HEK293 (cell line): ENCODE results near the gene SNRPF.

ENCODE experiments used
- CTCF ChIA-PET: fragments of 350-600 bp; formaldehyde crosslinking; extraction: SDS; loops from one replicate; lab custom pipeline; 2021; ENCODE audit warnings: antibody characterized with exemption; lab: Yijun Ruan, JAX
- POLR2A ChIA-PET: fragments of 300-600 bp; formaldehyde crosslinking; extraction: SDS; loops from one replicate; lab custom pipeline; 2020; ENCODE audit warnings: antibody characterized with exemption, inconsistent platforms; lab: Yijun Ruan, JAX
- H3K27ac ChIP-seq: fragments of 200-500 bp; sonication (Bioruptor generic); 2 replicates; pipeline ENCODE4 v1.5.1; 2014; ENCODE audit warnings: low read depth, low read length, control low read depth, inconsistent platforms; ENCODE audit errors: extremely low read depth
- H3K36me3 ChIP-seq, 2 experiments: fragments of 200-500 bp in 1 of 2; sonication (Bioruptor generic) in 1 of 2; 1 replicate in 1 of 2; 2 replicates in 1 of 2; pipeline ENCODE4 v1.5.1; 2014 to 2017; ENCODE audit warnings: inconsistent platforms in 2 of 2, low read length in 2 of 2; ENCODE audit not compliant: control insufficient read depth in 2 of 2, insufficient read depth in 1 of 2
- H3K4me1 ChIP-seq: fragments of 200-500 bp; sonication (Bioruptor generic); 2 replicates; pipeline ENCODE4 v1.5.1; 2014; ENCODE audit warnings: mild to moderate bottlenecking, low read length, inconsistent platforms; ENCODE audit not compliant: control insufficient read depth, insufficient read depth
- H3K4me3 ChIP-seq: 2 replicates; pipeline ENCODE4 v1.5.1; 2011; ENCODE audit warnings: low read depth, mild to moderate bottlenecking, control low read depth, low read length, moderate library complexity
- H3K9me3 ChIP-seq: fragments of 200-500 bp; sonication (Bioruptor generic); 2 replicates; pipeline ENCODE4 v1.5.1; 2014; ENCODE audit warnings: low read depth, low read length, inconsistent platforms; ENCODE audit not compliant: control insufficient read depth, insufficient read depth
- BCL11A ChIP-seq: fragments of 450-650 bp; formaldehyde crosslinking; IDR thresholded peaks from 2 replicates; pipeline ENCODE4 v1.5.1; 2016; ENCODE audit warnings: low read depth, missing biosample characterization, missing genetic modification characterization
- CTCF ChIP-seq: fragments of 450-650 bp; formaldehyde crosslinking; IDR thresholded peaks from 2 replicates; pipeline ENCODE4 v1.5.1; 2016; ENCODE audit warnings: missing biosample characterization, missing genetic modification characterization
- HIC1 ChIP-seq: fragments of 450-650 bp; formaldehyde crosslinking; IDR thresholded peaks from 2 replicates; pipeline ENCODE4 v1.5.1; 2016; ENCODE audit warnings: missing biosample characterization, missing genetic modification characterization
- HOXD13 ChIP-seq: sonication (generic); formaldehyde crosslinking; IDR thresholded peaks from 2 replicates; pipeline ENCODE4 v1.8.0; 2022; ENCODE audit warnings: missing genetic modification reagents, borderline replicate concordance
- IKZF3 ChIP-seq: fragments of 450-650 bp; IDR thresholded peaks from 2 replicates; pipeline ENCODE4 v1.5.0; 2018; ENCODE audit warnings: missing biosample characterization, mild to moderate bottlenecking, missing genetic modification characterization, moderate library complexity
- KLF1 ChIP-seq: fragments of 450-650 bp; formaldehyde crosslinking; IDR thresholded peaks from 2 replicates; pipeline ENCODE4 v1.5.1; 2016; ENCODE audit warnings: missing biosample characterization, missing genetic modification characterization
- PRDM6 ChIP-seq: fragments of 450-650 bp; formaldehyde crosslinking; IDR thresholded peaks from 2 replicates; pipeline ENCODE4 v1.5.1; 2017; ENCODE audit warnings: missing biosample characterization, missing genetic modification characterization
- YY2 ChIP-seq: fragments of 450-650 bp; formaldehyde crosslinking; IDR thresholded peaks from 2 replicates; pipeline ENCODE4 v1.5.1; 2016; ENCODE audit warnings: missing biosample characterization, missing genetic modification characterization
- ZNF10 ChIP-seq: fragments of 450-650 bp; formaldehyde crosslinking; IDR thresholded peaks from 2 replicates; pipeline ENCODE4 v1.5.1; 2017; ENCODE audit warnings: missing biosample characterization, missing genetic modification characterization
- ZNF132 ChIP-seq: fragments of 450-650 bp; formaldehyde crosslinking; IDR thresholded peaks from 2 replicates; pipeline ENCODE4 v1.5.1; 2017; ENCODE audit warnings: missing biosample characterization, missing genetic modification characterization, borderline replicate concordance
- ZNF146 ChIP-seq: fragments of 450-650 bp; formaldehyde crosslinking; IDR thresholded peaks from 2 replicates; pipeline ENCODE4 v1.5.1; 2016; ENCODE audit warnings: missing biosample characterization, missing genetic modification characterization
- ZNF19 ChIP-seq: fragments of 450-650 bp; formaldehyde crosslinking; IDR thresholded peaks from 2 replicates; pipeline ENCODE4; 2016; ENCODE audit warnings: missing biosample characterization, missing genetic modification characterization, low read depth
- ZNF211 ChIP-seq: fragments of 450-650 bp; formaldehyde crosslinking; IDR thresholded peaks from 2 replicates; pipeline ENCODE4 v1.5.1; 2016; ENCODE audit warnings: low read depth, missing biosample characterization, missing genetic modification characterization
- ZNF311 ChIP-seq: fragments of 450-650 bp; formaldehyde crosslinking; IDR thresholded peaks from 2 replicates; pipeline ENCODE4 v1.5.1; 2017; ENCODE audit warnings: missing biosample characterization, missing genetic modification characterization, borderline replicate concordance
- ZNF416 ChIP-seq: fragments of 450-650 bp; formaldehyde crosslinking; IDR thresholded peaks from 2 replicates; pipeline ENCODE4 v1.5.1; 2016; ENCODE audit warnings: missing biosample characterization, missing genetic modification characterization
- ZNF626 ChIP-seq: fragments of 450-650 bp; sonication (Bioruptor Pico); formaldehyde crosslinking; IDR thresholded peaks from 2 replicates; pipeline ENCODE4 v1.5.1; 2018; ENCODE audit warnings: missing biosample characterization, missing genetic modification characterization, inconsistent platforms
- ZNF639 ChIP-seq: fragments of 450-650 bp; formaldehyde crosslinking; IDR thresholded peaks from 2 replicates; pipeline ENCODE4 v1.5.1; 2016; ENCODE audit warnings: missing biosample characterization, missing genetic modification characterization
- ZNF654 ChIP-seq: fragments of 450-650 bp; formaldehyde crosslinking; IDR thresholded peaks from 2 replicates; pipeline ENCODE4 v1.5.1; 2016; ENCODE audit warnings: low read depth, missing biosample characterization, missing genetic modification characterization
- ZNF660 ChIP-seq: fragments of 450-650 bp; IDR thresholded peaks from 2 replicates; pipeline ENCODE4 v1.5.1; 2018; ENCODE audit warnings: missing biosample characterization, mild to moderate bottlenecking, missing genetic modification characterization
- ZNF830 ChIP-seq: fragments of 450-650 bp; IDR thresholded peaks from 2 replicates; pipeline ENCODE4 v1.5.0; 2018; ENCODE audit warnings: missing biosample characterization, missing genetic modification characterization, low read depth, mild to moderate bottlenecking, moderate library complexity

The SNRPF gene

GRCh38 chr12:95820096-95820703, 38.6 kb upstream of the SNRPF start:
- ChIA-PET CTCF (interaction anchor here (0.6 to 0.8 kb wide), 6 partner anchors 11 to 283 kb away, joined by 3 to 6 read pairs (median 4); no protein-coding TSS in a partner anchor), POLR2A (no interaction called here)
- Histone ChIP-seq H3K4me1 (no peaks in the 10 kb centered on the region), H3K27ac (no peak overlapping the region), H3K36me3 (no peaks in the 10 kb centered on the region), H3K4me3 (no peak overlapping the region), H3K9me3 (no peaks in the 10 kb centered on the region)
- TF ChIP-seq ZNF654 (tag by site-specific recombination) (peak; percentile 24; the same call in 1 of the 2 replicates), ZNF311 (tag by site-specific recombination) (no peak), HOXD13 (CRISPR knock-in tag) (no peak), IKZF3 (tag by site-specific recombination) (peak; percentile 14; the same call in 1 of the 2 replicates), ZNF211 (tag by site-specific recombination) (no peak), ZNF19 (tag by site-specific recombination) (no peak), ZNF830 (tag by site-specific recombination) (no peak), ZNF132 (tag by site-specific recombination) (no peak), ZNF146 (tag by site-specific recombination) (no peak), KLF1 (tag by site-specific recombination) (no peak), ZNF660 (tag by site-specific recombination) (peak; percentile 55; the same call in 1 of the 2 replicates), CTCF (tag by site-specific recombination) (peak; percentile 20; the same call in 1 of the 2 replicates), ZNF639 (tag by site-specific recombination) (no peak)

- POLR2A ChIA-PET = no interaction called here
- Histone ChIP-seq H3K36me3 (no peaks in the 10 kb centered on the region), H3K27ac (no peak overlapping the region), H3K9me3 (no peaks in the 10 kb centered on the region), H3K4me1 (peaks cover 9% of the 10 kb centered on the region), H3K4me3 (no peak overlapping the region)
- TF ChIP-seq ZNF10 (tag by site-specific recombination) = no peak
- TF ChIP-seq BCL11A (tag by site-specific recombination) = no peak
- no peak for TF ChIP-seq YY2 (tag by site-specific recombination)
- TF ChIP-seq HIC1 (tag by site-specific recombination) = no peak
- no peak for TF ChIP-seq ZNF416 (tag by site-specific recombination)
- no peak for TF ChIP-seq CTCF (tag by site-specific recombination)
- no peak for TF ChIP-seq ZNF626 (tag by site-specific recombination)
- TF ChIP-seq PRDM6 = peak; percentile 70
- CTCF ChIA-PET = no interaction called here
Observed at GRCh38 chr12:95829395-95829794, 29.4 kb upstream of the SNRPF start.
